ENCODE measurements around the gene LMBR1L.

LMBR1L gene

GRCh38 chr12:49054524-49054923 lies 56.1 kb downstream of the LMBR1L start:
- in situ Hi-C loops (cut with MboI; ENCODE audit: low sequenced_read_pairs) = no loop called here

- in situ Hi-C loops (cut with MboI; ENCODE audit: low sequenced_read_pairs) = no loop called here
Observed at GRCh38 chr12:49054096-49054495, 56.6 kb downstream of the LMBR1L start.

DNA sequence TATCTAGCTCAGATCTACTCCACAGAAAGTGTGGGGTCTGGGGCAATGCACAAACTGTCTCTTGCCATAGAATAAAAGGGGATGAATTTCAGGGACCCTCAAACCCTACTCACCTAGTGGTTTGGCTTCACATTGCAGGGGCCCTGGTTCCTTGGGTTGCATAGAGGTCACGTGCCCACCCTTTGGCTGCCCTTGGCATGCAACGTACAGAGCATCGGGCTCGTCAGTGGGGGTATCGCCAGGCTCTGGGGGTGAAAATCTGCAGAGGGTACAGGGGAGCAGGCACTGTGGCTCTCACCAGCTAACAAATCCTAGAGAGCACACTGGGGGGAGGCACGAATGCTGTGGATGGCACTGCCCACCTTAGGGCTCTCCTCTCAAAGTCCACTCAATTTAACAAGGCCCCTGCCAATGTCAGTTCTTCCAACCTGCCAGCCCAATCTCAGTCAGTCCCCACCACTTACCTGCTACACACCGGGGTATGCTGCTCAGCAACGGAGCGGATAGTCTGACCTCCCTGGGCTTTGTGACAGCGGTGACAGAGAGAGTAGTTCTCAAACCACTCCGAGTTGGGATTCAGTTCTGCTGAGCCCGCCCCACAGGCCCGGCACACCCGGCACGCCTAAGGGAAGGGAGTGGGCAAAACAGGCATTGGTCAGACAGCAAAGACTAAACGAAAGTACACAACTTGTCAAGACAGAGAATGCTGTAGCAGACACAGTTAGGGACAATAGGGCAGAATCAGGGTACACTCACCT lies 58.0 kb downstream of the LMBR1L start:
- in situ Hi-C loops (cut with MboI; ENCODE audit: low sequenced_read_pairs) = no loop called here

DNA sequence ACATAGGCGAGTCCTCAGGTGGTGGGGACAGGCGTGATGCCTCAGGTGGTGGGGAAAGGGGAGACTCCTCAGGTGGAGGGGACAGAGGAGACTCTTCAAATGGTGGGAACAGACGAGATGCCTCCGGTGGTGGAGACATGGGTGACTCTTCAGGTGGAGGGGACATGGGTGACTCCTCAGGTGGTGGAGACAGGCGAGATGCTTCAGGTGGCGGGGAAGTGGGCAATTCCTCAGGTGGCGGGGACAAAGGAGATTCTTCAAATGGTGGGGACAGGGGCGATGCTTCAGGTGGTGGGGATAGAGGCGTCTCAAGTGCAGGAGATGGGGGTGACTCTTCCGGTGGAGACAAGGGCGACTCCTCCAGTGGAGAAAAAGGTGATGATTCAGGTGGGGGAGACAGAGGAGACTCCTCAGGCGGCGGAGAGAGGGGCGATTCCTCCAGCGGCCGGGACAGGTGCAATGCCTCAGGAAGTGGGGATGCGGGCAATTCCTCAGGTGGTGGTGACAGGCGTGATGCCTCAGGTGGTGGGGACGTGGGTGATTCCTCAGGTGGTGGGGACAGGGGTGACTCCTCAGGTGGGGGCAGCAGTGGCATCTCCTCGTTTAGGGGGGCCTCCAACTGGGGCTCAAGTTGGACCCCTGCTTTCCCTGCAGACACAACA lies 58.7 kb downstream of the LMBR1L start:
- in situ Hi-C loops (cut with MboI; ENCODE audit: low sequenced_read_pairs) = no loop called here

DNA sequence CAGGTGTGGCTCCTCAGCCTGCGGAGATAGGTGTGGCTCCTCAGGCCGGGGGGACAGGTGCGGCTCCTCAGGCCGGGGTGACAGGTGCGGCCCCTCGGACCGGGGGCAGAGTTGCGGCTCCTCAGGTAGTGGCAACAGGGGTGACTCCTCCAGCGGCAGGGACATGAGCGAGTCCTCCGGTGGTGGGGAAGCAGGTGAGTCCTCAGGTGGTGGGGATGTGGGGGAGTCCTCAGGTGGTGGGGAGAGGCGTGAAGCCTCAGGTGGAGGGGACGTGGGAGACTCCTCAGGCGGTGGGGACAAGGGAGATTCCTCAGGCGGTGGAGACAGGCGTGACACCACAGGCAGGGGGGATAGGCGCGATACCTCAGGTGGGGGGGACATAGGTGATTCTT lies 59.3 kb downstream of the LMBR1L start:
- in situ Hi-C loops (cut with MboI; ENCODE audit: low sequenced_read_pairs) = no loop called here

DNA sequence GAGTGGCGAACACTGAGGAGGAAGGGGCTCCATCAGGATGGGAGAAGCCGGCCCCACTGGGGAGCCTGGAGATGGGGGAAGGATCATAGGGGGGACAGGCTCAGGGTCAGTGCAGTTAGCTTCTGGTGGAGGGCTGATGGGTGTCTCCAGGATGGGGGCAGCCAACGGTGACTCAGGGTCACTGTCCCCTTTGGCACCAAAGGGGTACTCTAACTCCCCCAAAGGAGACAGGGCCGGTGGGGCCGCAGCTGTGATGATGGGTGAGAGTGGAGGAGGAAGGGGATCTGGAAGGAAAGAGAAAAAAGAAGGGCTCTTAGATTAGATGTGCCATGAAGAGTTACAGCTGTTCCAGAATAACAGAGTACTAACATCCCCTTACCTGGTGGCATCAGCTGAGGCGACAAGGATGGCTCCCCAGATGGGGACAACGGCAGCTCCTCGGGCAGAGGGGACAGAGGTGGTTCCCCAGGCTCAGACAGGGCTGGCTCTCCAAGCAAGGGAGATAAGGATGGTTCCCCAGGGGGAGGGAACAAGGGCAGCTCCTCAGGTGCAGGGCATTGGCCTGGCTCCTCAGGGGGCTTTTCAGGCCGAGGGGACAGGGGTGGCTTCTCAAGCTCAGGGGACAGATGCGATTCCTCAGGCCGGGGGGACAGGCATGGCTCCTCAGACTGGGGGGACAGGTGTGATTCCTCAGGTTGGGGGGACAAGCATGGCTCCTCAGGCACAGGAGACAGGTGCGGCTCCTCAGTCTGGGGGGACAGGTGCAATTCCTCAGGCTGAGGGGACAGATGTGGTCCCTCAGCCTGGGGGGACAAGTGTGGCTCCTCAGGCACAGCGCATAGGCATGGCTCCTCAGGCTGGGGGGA lies 59.9 kb downstream of the LMBR1L start:
- in situ Hi-C loops (cut with MboI; ENCODE audit: low sequenced_read_pairs) = no loop called here

DNA sequence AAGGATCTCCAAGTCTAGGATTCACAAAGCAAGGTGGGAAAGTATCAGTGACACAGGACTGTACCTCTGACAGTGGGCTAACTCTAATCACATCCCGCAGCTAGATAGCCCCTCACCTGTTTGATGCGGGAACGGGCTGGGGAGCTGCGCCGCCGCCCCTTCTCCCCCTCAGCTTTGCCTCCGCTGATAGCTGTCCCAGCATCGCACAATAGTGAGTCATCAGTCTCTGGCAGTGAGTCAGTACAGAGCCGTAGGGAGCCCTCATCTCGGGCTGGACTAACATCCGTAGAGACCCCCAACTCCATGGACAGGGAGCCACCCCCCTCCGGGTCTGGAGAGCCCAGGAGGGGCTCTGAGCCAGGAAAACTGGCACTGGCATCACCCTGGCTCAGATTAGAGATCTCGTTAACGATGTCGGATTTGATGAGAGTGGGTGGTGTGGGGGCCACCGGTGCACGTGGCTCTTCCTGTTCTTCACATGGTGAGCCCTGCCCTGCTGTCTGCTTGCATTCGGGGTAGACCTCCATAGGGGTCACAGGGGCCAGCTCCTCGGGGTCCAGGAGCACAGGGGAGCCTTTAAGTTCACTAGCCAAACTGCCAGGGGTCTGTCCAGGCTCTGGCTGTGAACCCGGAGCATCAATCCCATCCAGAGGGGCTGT lies 61.0 kb downstream of the LMBR1L start:
- in situ Hi-C loops (cut with MboI; ENCODE audit: low sequenced_read_pairs) = no loop called here

GRCh38 chr12:49048953-49049352 lies 61.7 kb downstream of the LMBR1L start:
- in situ Hi-C loops (cut with MboI; ENCODE audit: low sequenced_read_pairs) = no loop called here

All from HL-60/S4 treated with retinoic acid at 250 ng/mL for 4 days and 3 days (cell line).